PC-3 (cell line): ENCODE data around the gene RNF167. TPM values are rescaled to one million over a fixed set of nuclear protein-coding genes. Genes with fewer than 3 reads are reported as not detected.

Experiments used
- ATAC-seq: fragments of 200-7000 bp; cut with Tn5 transposase; 2 replicates; pipeline ENCODE4 v1.9.1; 2020; ENCODE audit warnings: mild to moderate bottlenecking, moderate library complexity
- BruUV-seq: library from RNA; stranded (reverse); fragments of 400-500 nt; replicated peaks from 2 replicates; lab custom pipeline; 2021; lab: Mats Ljungman, UMichigan
- CTCF ChIA-PET: fragments of 300-600 bp; sonication (Branson Sonifier 250); formaldehyde crosslinking; loops from one replicate; lab custom pipeline; 2022; ENCODE audit warnings: antibody characterized with exemption; lab: Charles Lee
- POLR2A ChIA-PET: fragments of 300-600 bp; sonication (Branson Sonifier 250); formaldehyde crosslinking; loops from one replicate; lab custom pipeline; 2022; ENCODE audit warnings: antibody characterized with exemption; ENCODE audit not compliant: unreplicated experiment; lab: Charles Lee
- DNase-seq: peaks from one replicate; pipeline ENCODE4 v3.0.0-alpha.2; 2015
- H2AFZ ChIP-seq: fragments of 300-600 bp; sonication (generic); 2 replicates; pipeline ENCODE4 v1.6.0; 2016; ENCODE audit warnings: antibody characterized with exemption, low read length
- H3F3A ChIP-seq: fragments of 300-600 bp; sonication (generic); one replicate; pipeline ENCODE4 v1.6.0; 2017; ENCODE audit warnings: antibody characterized with exemption, low read length, control low read depth, mild to moderate bottlenecking; ENCODE audit not compliant: unreplicated experiment
- H3K27ac ChIP-seq: fragments of 300-600 bp; sonication (generic); 2 replicates; pipeline ENCODE4 v1.5.1; 2016; ENCODE audit warnings: mild to moderate bottlenecking, low read length
- H3K27me3 ChIP-seq: fragments of 300-600 bp; sonication (generic); 2 replicates; pipeline ENCODE4 v1.6.1; 2016; ENCODE audit warnings: low read length, mixed read lengths
- H3K36me3 ChIP-seq: fragments of 300-600 bp; sonication (generic); 2 replicates; pipeline ENCODE4 v1.6.1; 2016; ENCODE audit warnings: low read depth, mixed run types, low read length, mixed read lengths
- H3K4me1 ChIP-seq: fragments of 300-600 bp; sonication (generic); 2 replicates; pipeline ENCODE4 v1.5.1; 2016; ENCODE audit warnings: low read length; ENCODE audit not compliant: insufficient read depth
- H3K4me2 ChIP-seq: fragments of 300-600 bp; sonication (generic); 2 replicates; pipeline ENCODE4 v1.6.0; 2016; ENCODE audit warnings: low read length
- H3K4me3 ChIP-seq: fragments of 300-600 bp; sonication (generic); 2 replicates; pipeline ENCODE4 v1.5.1; 2016; ENCODE audit warnings: mild to moderate bottlenecking, low read length, mixed read lengths
- H3K79me2 ChIP-seq: fragments of 300-600 bp; sonication (generic); 2 replicates; pipeline ENCODE4 v1.6.1; 2017; ENCODE audit warnings: low read length, mixed read lengths
- H3K9ac ChIP-seq: fragments of 300-600 bp; sonication (generic); 2 replicates; pipeline ENCODE4 v1.6.0; 2016; ENCODE audit warnings: mild to moderate bottlenecking, low read length
- H3K9me2 ChIP-seq: fragments of 300-600 bp; sonication (generic); replicated peaks from 2 replicates; pipeline ENCODE4 v1.6.1; 2016; ENCODE audit warnings: mixed run types, low read length, mixed read lengths
- H3K9me3 ChIP-seq: fragments of 300-600 bp; sonication (generic); 2 replicates; pipeline ENCODE4 v1.6.1; 2016; ENCODE audit warnings: low read length, mixed read lengths
- H4K20me1 ChIP-seq: fragments of 300-600 bp; sonication (generic); 2 replicates; pipeline ENCODE4 v1.6.1; 2016; ENCODE audit warnings: low read length, mixed read lengths
- EZH2 ChIP-seq: fragments of 300-600 bp; sonication (generic); IDR thresholded peaks from one replicate; pipeline ENCODE4 v1.6.1; 2017; ENCODE audit warnings: antibody characterized with exemption, mild to moderate bottlenecking, low read length; ENCODE audit not compliant: unreplicated experiment
- EZH2phosphoT487 ChIP-seq: fragments of 300-600 bp; sonication (generic); IDR thresholded peaks from 2 replicates; pipeline ENCODE4 v1.6.1; 2018; ENCODE audit warnings: mild to moderate bottlenecking, antibody characterized with exemption, low read length, borderline replicate concordance
- intact Hi-C: fragments of 100-400 bp; cut with micrococcal nuclease; formaldehyde crosslinking; loops from 2 replicates; pipeline ENCODE4 v1.9.0; 2023
- total RNA-seq: library from RNA; depleted of rRNA; stranded (reverse); fragments of >200 nt; gene quantifications from 2 replicates; pipeline ENCODE4 v1.2.3, GENCODE V29; 2014
- TF ChIP-seq, protein P1 (sequence below): fragments of 300-600 bp; sonication (generic); conservative IDR thresholded peaks from 2 replicates; pipeline ENCODE4 v1.5.1; 2017; ENCODE audit warnings: antibody characterized with exemption, low read depth, mild to moderate bottlenecking, low read length

Gene RNF167
- total RNA-seq, 1 experiment from 2014 or later: 43.1 TPM

DNA sequence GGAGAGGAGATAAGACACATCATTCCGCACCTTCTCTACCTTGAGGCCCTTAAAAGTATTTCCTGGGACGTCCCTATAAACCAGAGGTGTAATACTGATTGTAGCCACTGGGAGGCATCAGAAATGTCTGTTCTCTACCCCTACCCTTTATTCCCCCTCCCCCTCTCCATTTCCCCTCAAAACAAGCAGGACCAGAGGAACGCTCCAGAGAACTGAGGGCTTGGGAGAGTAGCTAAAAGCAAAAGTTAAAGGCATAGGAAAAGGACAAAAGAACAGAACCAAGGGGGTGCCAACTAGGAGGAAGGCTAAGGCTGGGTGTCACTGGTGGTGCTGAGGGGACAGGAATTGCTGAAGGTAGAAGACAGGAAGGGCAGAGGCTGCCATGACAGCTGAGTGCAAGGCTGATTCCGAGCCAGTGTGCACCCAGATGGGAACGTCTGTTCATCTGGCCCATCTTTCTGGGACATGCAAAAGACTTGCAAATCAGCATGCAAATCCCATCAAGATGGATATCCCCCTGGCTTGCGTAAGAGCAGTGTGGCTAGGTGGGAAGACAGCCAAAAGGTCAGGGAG, 40.7 kb downstream of the RNF167 start:
- BruUV-seq: no TSS peak
- intact Hi-C loops: loop anchor here (1.0 kb wide), 1 partner anchor 82 kb away; no protein-coding TSS in a partner anchor
- Histone ChIP-seq H3K4me2 (no peak overlapping the region), H3K27me3 (no peaks in the 10 kb centered on the region), H3K9ac (no peak overlapping the region), H3K36me3 (peaks cover 3% of the 10 kb centered on the region), H3K4me3 (no peak overlapping the region), H3K4me1 (no peaks in the 10 kb centered on the region), H2AFZ (no peak overlapping the region), H3K9me3 (no peaks in the 10 kb centered on the region), H3K27ac (no peak overlapping the region), H3K9me2 (no peaks in the 10 kb centered on the region), H3K79me2 (peaks cover under 1% of the 10 kb centered on the region; the same call in 1 of the 2 replicates), H4K20me1 (no peaks in the 10 kb centered on the region), H3F3A (no peaks in the 10 kb centered on the region)
- ATAC-seq: peak; percentile 37; the same call in 1 of the 2 replicates
- peak; percentile 65 for DNase-seq
- TF ChIP-seq, protein P1, sequence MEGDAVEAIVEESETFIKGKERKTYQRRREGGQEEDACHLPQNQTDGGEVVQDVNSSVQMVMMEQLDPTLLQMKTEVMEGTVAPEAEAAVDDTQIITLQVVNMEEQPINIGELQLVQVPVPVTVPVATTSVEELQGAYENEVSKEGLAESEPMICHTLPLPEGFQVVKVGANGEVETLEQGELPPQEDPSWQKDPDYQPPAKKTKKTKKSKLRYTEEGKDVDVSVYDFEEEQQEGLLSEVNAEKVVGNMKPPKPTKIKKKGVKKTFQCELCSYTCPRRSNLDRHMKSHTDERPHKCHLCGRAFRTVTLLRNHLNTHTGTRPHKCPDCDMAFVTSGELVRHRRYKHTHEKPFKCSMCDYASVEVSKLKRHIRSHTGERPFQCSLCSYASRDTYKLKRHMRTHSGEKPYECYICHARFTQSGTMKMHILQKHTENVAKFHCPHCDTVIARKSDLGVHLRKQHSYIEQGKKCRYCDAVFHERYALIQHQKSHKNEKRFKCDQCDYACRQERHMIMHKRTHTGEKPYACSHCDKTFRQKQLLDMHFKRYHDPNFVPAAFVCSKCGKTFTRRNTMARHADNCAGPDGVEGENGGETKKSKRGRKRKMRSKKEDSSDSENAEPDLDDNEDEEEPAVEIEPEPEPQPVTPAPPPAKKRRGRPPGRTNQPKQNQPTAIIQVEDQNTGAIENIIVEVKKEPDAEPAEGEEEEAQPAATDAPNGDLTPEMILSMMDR: peak; percentile 71
- TF ChIP-seq EZH2phosphoT487: no peak
- no peak for TF ChIP-seq EZH2
- CTCF ChIA-PET: interaction anchor here (0.6 kb wide), 1 partner anchor 83 kb away, joined by 4 read pairs; no protein-coding TSS in a partner anchor
- POLR2A ChIA-PET: no interaction called here

DNA sequence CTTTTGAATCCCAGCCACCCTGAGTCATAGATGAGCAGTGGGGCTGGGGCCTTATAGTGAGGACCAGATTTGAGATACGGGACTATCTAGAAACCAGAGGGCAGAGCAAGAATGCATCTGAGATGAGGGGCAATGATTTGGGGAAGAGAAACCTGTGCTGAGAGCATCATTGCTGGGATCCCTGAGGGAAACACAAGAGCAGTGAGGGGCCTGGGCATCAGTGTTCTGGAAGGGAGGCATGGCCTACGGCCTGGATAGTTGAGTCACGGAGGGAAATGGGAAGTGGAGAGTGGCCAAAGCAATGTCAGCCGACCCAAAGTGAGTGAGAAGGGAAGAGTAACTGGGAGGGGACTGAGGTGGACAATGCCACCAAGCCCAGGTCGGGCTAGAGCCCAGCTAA, 42.2 kb downstream of the RNF167 start:
- no TSS peak for BruUV-seq

More for the DNA sequence above, 42.2 kb downstream of the RNF167 start:
- ATAC-seq (no peak), DNase-seq (no peak)
- H3K27me3 ChIP-seq: no peaks in the 10 kb centered on the region
- TF ChIP-seq, protein P1: no peak
- TF ChIP-seq EZH2 (no peak), EZH2phosphoT487 (no peak)
- H3K4me1 ChIP-seq: peaks cover 9% of the 10 kb centered on the region; the same call in 1 of the 2 replicates
- H3K9me2 ChIP-seq: no peaks in the 10 kb centered on the region
- H3K4me2 ChIP-seq: no peak overlapping the region
- no peaks in the 10 kb centered on the region for H4K20me1 ChIP-seq
- POLR2A ChIA-PET: no interaction called here
- H3F3A ChIP-seq: no peaks in the 10 kb centered on the region
- intact Hi-C loops: no loop called here
- H3K9me3 ChIP-seq: no peaks in the 10 kb centered on the region
- no peak overlapping the region for H3K9ac ChIP-seq
- CTCF ChIA-PET: no interaction called here
- H3K36me3 ChIP-seq: peaks cover 3% of the 10 kb centered on the region
- H2AFZ ChIP-seq: no peak overlapping the region
- no peak overlapping the region for H3K4me3 ChIP-seq
- no peak overlapping the region for H3K27ac ChIP-seq
- peaks cover 7% of the 10 kb centered on the region; the same call in 1 of the 2 replicates for H3K79me2 ChIP-seq
